NK-92 treated with Interleukin-12 subunit alpha and Interleukin-12 subunit beta, amount 100 ng/mL, for 24 hours (cell line): ENCODE measurements around the gene WDFY1.
A peak's percentile ranks its signal among the peaks of the same experiment; 100 is the strongest.
"Not testable (repeated sequence)": the region's sequence is repeated elsewhere in the genome, so short reads cannot be mapped to it uniquely, and the experiment has no call there.

ENCODE experiments used
- DNase-seq: peaks from one replicate; lab custom pipeline; 2025; lab: John Stamatoyannopoulos, UW

The WDFY1 gene

GRCh38 chr2:223896833-223897311, 48.3 kb downstream of the WDFY1 start:
- DNase-seq = peak; percentile 35

DNA sequence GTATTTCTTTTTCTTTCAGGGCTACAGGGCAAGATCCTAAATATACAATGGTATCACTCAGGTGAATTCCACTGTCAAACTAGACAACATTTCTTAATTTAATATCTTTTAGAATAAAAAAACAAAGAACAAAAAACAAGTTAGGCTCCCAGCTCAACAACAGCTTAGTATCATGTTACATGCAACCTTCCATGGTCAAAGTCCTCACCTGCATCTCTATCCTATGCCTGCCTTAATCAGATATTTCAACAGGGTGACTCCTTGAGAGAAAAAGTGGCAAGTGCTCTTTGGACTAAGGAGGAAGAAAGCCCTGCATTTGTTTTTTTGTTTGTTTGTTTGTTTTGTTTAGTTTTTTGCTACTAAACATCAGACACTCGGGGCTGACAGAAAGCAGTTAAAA, 50.2 kb downstream of the WDFY1 start:
- no peak for DNase-seq

DNA sequence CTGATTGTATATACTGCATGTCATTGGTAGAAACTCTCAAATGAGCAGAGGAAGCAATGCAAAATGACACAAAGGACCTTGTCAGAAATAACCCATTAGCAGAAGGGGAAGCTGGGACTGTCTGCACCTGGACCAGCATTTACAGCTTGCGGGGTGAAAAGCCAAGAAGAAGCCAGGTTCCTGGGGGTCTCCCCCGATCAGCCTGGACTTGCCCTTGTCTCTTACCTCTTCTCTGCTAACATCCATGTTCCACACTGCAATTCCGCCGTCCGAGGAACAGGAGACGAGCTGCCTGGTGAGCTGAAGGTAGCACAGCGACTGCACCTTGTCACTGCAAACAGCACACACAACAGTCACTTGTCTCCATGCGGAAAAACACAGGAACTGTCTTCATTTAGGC, 51.1 kb downstream of the WDFY1 start:
- DNase-seq = no peak

DNA sequence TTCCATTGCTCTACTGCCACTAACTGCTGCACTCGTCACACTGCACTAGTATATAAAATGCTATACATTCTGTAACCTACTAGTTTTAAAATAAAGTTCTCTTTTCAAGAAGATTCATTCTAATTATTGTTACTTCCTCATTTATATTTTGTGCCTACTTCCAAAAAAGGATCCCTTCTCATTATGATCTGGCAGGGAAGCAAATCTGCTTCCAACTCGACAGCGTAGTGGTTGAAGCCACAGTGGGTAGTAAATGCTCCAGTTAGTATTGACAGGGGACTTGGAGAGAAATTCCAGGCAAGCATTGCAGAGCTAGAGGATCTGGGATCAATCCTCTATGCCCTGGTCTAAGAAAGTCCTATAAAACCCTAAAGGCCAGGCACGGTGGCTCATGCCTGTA, 54.4 kb downstream of the WDFY1 start:
- DNase-seq = no peak

DNA sequence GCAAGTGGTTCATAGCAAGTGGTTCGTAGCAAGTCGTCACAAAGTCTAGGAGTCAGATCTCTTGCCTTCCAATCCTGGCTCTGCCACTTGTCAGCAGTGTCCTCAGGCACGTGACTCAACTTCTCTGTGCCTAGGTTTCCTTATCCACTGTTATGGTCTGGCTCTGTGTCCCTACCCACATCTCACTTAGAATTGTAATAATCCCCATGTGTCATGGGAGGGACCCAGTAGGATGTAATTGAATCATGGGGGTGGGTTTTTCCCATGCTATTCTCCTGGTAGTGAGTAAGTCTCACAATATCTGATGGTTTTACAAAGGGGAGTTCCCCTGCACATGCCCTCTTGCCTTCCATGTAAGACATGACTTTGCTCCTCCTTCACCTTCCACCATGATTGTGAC, 55.9 kb downstream of the WDFY1 start:
- DNase-seq = no peak

DNA sequence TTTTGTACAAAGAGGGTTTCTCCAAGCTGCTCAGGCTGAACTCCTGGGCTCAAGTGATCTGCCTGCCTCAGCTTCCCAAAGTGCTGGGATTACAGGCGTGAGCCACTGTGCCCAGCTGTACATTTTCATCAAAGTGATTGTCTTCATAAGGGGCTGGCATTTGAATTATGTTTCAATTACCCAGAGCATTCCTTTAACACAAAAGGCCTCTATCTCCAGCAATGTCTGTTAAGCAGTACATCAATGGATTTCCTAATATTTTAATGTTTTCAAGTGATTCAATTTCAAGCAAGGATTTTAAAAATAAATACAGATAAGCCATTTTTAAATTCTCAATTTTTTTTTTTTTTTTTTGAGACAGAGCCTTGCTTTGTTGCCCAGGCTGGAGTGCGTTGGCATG, 56.9 kb downstream of the WDFY1 start:
- no peak for DNase-seq

GRCh38 chr2:223887127-223887526, 58.0 kb downstream of the WDFY1 start:
- no peak for DNase-seq

DNA sequence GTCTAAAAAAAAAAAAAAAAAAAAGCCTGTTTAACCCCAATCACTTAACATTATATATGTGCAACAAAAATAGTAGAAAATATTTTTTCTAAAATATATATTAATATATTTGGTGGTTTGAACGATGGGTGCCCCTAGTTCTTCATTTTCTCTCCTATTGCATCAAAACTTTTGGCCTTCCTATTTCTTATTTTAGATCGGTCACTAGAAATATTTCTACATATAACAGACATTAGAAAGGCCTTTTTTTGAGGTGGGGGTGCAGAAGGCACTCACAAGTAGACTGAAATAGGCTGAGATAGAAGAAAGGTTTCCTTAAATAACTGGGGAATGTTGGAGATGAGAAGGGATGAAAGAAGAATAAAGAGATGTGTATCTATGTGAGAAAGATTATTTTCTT, 58.4 kb downstream of the WDFY1 start:
- DNase-seq = no peak

DNA sequence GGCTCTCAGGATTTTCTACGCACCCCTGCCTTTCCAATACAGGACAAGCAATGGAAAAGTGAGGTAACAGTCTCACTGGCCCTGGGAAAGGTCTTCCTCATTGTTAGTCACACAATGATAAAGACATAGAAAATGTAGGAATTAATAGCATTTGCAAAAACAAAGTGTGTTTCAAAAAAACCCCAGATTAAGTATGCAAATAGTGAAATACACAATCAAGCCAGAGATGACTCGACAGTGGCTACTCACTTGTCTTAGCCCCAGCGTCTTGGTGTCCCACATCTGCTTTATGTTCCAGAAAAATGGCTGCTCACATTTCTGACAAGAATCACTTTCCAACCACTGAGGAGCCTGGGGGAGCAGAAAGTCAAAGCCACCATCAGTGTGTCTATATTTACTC, 60.7 kb downstream of the WDFY1 start:
- DNase-seq = no peak

GRCh38 chr2:223882715-223883114, 62.4 kb downstream of the WDFY1 start:
- DNase-seq = no peak

DNA sequence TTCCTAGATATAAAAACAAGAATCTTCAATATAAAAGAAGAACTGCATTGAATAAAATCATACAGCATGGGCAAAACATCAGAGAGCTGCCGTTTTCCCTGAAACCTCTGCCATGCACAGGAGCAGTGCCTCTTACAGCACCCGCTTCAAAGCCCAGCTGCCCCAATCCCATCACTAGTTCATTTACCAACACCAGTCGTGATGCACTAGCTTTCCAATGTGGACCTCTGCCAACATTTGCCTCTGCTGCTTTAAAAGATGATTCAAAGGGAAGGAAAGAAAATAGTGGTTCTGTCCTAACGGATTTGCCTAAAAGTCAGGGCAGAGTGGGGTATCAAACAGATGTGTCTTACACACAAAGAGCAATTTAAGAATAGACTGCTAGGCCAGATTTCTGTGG, 64.3 kb downstream of the WDFY1 start:
- DNase-seq = no peak

GRCh38 chr2:223877721-223878410, 67.3 kb downstream of the WDFY1 start:
- DNase-seq = no peak

GRCh38 chr2:223873672-223874071, 71.5 kb downstream of the WDFY1 start:
- DNase-seq = no peak

DNA sequence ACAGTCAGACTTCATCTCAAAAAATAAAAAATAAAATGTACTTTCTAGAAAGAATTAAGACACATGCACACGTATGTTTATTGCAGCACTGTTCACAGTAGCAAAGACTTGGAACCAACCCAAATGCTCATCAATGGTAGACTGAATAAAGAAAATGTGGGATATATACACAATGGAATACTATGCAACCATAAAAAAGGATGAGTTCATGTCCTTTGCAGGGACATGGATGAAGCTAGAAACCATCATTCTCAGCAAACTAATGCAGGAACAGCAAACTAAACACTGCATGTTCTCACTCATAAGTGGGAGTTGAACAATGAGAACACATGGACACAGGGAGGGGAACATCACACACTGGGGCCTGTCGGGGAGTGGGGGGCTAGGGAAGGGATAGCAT, 72.4 kb downstream of the WDFY1 start:
- not testable (repeated sequence) for DNase-seq

GRCh38 chr2:223871661-223872060, 73.5 kb downstream of the WDFY1 start:
- DNase-seq = not testable (repeated sequence)

- DNase-seq = no peak
Observed at GRCh38 chr2:223870840-223871611, 74.1 kb downstream of the WDFY1 start.

- no peak for DNase-seq
Observed at GRCh38 chr2:223868005-223868404, 77.1 kb downstream of the WDFY1 start.

GRCh38 chr2:223865907-223866508, 79.1 kb downstream of the WDFY1 start:
- no peak for DNase-seq

- DNase-seq = no peak
Observed at GRCh38 chr2:223865124-223865523, 80.0 kb downstream of the WDFY1 start.

DNA sequence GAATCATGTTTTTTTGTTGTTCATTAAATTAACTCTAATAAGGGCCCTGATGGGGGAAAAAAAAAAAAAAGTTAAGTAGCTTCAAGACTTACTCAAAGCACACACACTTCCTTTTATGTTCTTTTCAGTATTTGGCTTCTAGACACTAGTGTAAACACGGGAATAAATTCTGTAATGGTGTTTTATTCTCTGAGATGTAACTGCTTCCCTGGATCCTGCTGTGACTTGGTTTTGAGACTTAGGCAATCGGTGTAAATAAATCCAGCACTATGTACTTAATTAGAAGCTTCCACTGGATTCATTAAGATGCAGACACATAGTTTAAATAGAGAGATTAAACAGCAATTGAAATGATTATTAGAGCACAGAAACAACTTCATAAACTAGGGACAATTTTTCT, 81.6 kb downstream of the WDFY1 start:
- DNase-seq = no peak

DNA sequence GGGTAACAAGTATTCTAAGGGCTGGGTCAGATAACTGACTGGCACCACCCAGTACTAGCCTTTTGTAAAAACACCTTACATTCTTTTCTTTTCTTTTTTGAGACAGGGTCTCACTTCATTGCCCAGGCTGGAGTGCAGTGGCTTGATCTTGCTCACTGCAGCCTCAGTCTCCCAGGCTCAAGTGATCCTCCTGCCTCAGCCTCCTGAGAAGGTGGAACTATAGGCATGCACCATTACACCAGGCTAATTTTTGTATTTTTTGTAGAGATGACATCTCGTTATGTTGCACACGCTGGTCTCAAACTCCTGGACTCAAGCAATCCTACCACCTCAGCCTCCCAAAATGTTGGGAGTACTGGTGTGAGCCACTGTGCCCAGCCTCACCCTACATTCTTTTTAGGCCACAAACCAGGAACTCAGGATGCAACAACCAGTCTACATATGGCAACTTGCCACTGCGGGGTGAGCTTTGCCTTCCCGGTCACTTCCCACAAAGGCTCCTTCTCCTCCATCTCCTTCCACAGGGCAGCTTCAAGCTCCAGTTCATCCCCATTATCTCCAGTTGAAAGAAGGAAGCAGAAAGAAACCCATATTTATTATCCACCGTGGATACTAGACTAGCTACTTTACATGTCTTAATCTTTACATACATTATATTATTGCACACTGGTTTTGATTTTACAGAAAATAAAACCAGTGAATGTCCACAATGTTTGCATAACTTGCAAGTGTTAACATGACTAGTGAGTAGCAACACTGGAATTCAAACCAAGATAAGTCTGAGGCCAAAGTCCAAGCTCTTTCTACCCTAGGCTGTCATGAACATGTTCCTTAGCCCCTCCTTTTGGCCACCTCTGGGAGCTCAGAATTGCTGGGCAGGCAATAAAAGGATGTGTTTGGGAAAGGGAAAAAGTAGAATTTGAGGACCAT, 84.1 kb downstream of the WDFY1 start:
- DNase-seq = no peak

DNA sequence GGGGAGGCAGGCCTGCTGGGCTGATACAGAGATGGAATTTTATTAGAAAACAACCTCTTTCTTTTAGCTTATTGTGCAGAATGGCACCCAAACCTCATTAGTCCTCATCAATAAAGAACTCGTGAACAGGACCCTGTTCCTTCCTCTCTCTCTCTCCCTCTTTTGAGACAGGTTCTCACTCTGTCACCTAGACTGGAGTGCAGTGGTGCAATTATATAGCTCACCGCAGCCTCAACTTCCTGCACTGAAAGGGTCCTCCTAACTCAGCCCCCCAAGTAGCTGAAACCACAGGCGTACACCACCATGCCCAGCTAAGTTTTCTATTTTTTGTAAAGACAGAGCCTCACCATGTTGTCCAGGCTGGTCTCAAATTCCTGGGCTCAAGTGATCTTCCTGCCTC, 86.1 kb downstream of the WDFY1 start:
- DNase-seq = no peak
